Heart left ventricle (tissue), 16 donors: ENCODE data around the gene GALNT14. TPM values are rescaled to one million over a fixed set of nuclear protein-coding genes. Genes with fewer than 3 reads are reported as not detected.

Source experiments
- ATAC-seq, 4 donors: fragments of 200-7000 bp; cut with Tn5 transposase; one replicate each; pipeline ENCODE4 v1.9.1; 2020 to 2022; ENCODE audit warnings: moderate library complexity in 4 of 4, mild to moderate bottlenecking in 3 of 4, moderate number of reproducible peaks in 1 of 4
- DNase-seq, 5 donors: peaks; one replicate each; pipeline ENCODE4 v3.0.0-alpha.2; 2020
- H3K27ac ChIP-seq, 12 donors: fragments of 200-600 bp; sonication (generic) in 4 of 12; one replicate each; pipeline versions ENCODE4 v1.5.0 to v1.8.0; 2016 to 2022; ENCODE audit warnings: mild to moderate bottlenecking in 2 of 12
- H3K27me3 ChIP-seq, 9 donors: fragments of 200-600 bp; sonication (generic) in 2 of 9; one replicate each; pipeline versions ENCODE4 v1.5.1 to v1.8.0; 2016 to 2022; ENCODE audit warnings: mild to moderate bottlenecking in 3 of 9
- H3K36me3 ChIP-seq, 9 donors: fragments of 200-600 bp; sonication (generic) in 2 of 9; one replicate each; pipeline versions ENCODE4 v1.5.0 to v1.8.0; 2018 to 2022; ENCODE audit warnings: mild to moderate bottlenecking in 2 of 9
- H3K4me1 ChIP-seq, 12 donors: fragments of 200-600 bp; sonication (generic) in 4 of 12; one replicate each; pipeline versions ENCODE4 v1.5.0 to v1.8.0; 2016 to 2022; ENCODE audit warnings: mild to moderate bottlenecking in 3 of 12
- H3K4me3 ChIP-seq, 12 donors: fragments of 200-600 bp; sonication (generic) in 4 of 12; one replicate each; pipeline versions ENCODE4 v1.5.0 to v1.8.0; 2017 to 2022; ENCODE audit warnings: mild to moderate bottlenecking in 9 of 12, moderate library complexity in 4 of 12
- H3K9me3 ChIP-seq, 12 donors: fragments of 200-600 bp; sonication (generic) in 4 of 12; one replicate each; pipeline versions ENCODE4 v1.5.0 to v1.8.0; 2016 to 2022; ENCODE audit warnings: mild to moderate bottlenecking in 1 of 12
- CTCF ChIP-seq, 12 donors: fragments of 200-600 bp; sonication (generic) in 4 of 12; IDR thresholded peaks; one replicate each; pipeline versions ENCODE4 v1.5.0 to v1.8.0; 2018 to 2022; ENCODE audit warnings: antibody characterized with exemption in 12 of 12, mild to moderate bottlenecking in 5 of 12
- POLR2A ChIP-seq, 2 donors: fragments of 450-650 bp; IDR thresholded peaks; one replicate each; pipeline ENCODE4 v1.6.1; 2017; ENCODE audit warnings: antibody characterized with exemption in 2 of 2, mild to moderate bottlenecking in 2 of 2, moderate library complexity in 2 of 2
- WGBS, 4 donors: extraction: QIAGEN DNeasy Blood & Tissue Kit in 2 of 4; methylation state at CpG; one replicate each; pipeline versions ENCODE4 v1.1.5 to v1.1.7; 2013 to 2018; 5-methylcytosine and 5-hydroxymethylcytosine counted together
- intact Hi-C, 10 donors: fragments of 100-400 bp; cut with DNase I; formaldehyde crosslinking; loops; one replicate each; pipeline versions ENCODE4 v1.11.1 to v1.14.2; 2022
- polyA plus RNA-seq, 2 donors: library from polyadenylated mRNA; stranded (reverse); fragments of 200-250 nt; gene quantifications; one replicate each; pipeline ENCODE4 v1.2.3, GENCODE V29; 2013
- total RNA-seq, 9 donors: library from RNA; depleted of rRNA in 2 of 9; stranded (reverse); fragments of >200 nt in 2 of 9; fragmentation: NEBNext Ultra II Directional in 3 of 9; extraction: Animal tissue kit (Norgen Biotek cat#: 25700) in 3 of 9; gene quantifications; one replicate each; pipeline versions ENCODE4 v1.1.0 to v1.2.4, GENCODE V29; 2016 to 2023
- donor health status: ischemic (EF 13 %, LVEDD 7.1; RV severe dilation, severe dysfunction).
- donor health status: healthy with polysubstance abuse.
- donor health status: DM: no; HTN: yes; CAD: no.
- donor health status: DM: no; HTN: no; CAD: no.
- donor health status: ischemic (EF 25% LVEDD 6.9; RV normal size, moderate dysfunction).
- donor health status: ischemic (EF 25% LVEDD 5.7; RV mildly dilated, moderate dysfunction).
- donor health status: healthy.
- donor health status: DM: yes; HTN: yes; CAD: no.
- donor health status: ischemic (EF 35%, LVEDD 5.7; RV mildly dilated, moderate dysfunction).
- donor health status: nonischemic (EF 11% LVEDD 7.7; RV severe dilation, severe dysfunction).
- donor health status: DM: yes; HTN: yes; CAD: no.
- donor health status: PGD.
- donor health status: ischemic (EF 29% LVEDD 5.4; RV normal size, mild dysfunction).
- donor health status: nonischemic (EF 23%, LVEDD 6.1; RV moderate dilation, normal function).

GALNT14 gene
- total and polyA plus RNA-seq, 11 donors, result 0.29 to 2.4 (median 1.0) TPM; not detected in 2

- peaks cover 0 to 33% (median 8%) of the 10 kb centered on the region in 12 donors for H3K4me1 ChIP-seq
- peak overlapping the region in 1 of 12 donors; percentile 5 for H3K27ac ChIP-seq
- 25 to 50% (median 27%) methylated on average over 2 of the region's 2 CpGs for WGBS, 4 donors
- H3K4me3 ChIP-seq, result no peak overlapping the region
- intact Hi-C loops, result no loop called here
- DNase-seq (peak in 1 of 5 donors; percentile 25), ATAC-seq (peak in 3 of 4 donors; percentile 58 to 66 (median 61))
- no peaks in the 10 kb centered on the region for H3K9me3 ChIP-seq
- no peak for TF ChIP-seq CTCF (IDR thresholded peaks at IDR 0.05)
- TF ChIP-seq POLR2A (IDR thresholded peaks at IDR 0.05), result no peak
- no peaks in the 10 kb centered on the region for H3K36me3 ChIP-seq
- H3K27me3 ChIP-seq, result no peaks in the 10 kb centered on the region
Measured at GRCh38 chr2:30950339-30950738, 187.9 kb downstream of the GALNT14 start.

- H3K27ac ChIP-seq, result peak overlapping the region in 1 of 12 donors; percentile 4
- peaks cover 0 to 33% (median 8%) of the 10 kb centered on the region in 12 donors for H3K4me1 ChIP-seq
- no peaks in the 10 kb centered on the region for H3K36me3 ChIP-seq
- no peaks in the 10 kb centered on the region for H3K9me3 ChIP-seq
- ATAC-seq (no peak), DNase-seq (no peak)
- 78 to 96% (median 84%) methylated on average over 4 of the region's 4 CpGs for WGBS, 4 donors
- intact Hi-C loops, result no loop called here
- TF ChIP-seq POLR2A (IDR thresholded peaks at IDR 0.05) (no peak), CTCF (IDR thresholded peaks at IDR 0.05) (no peak)
- no peaks in the 10 kb centered on the region for H3K27me3 ChIP-seq
- H3K4me3 ChIP-seq, result no peak overlapping the region
Measured at GRCh38 chr2:30949435-30949834, 188.8 kb downstream of the GALNT14 start.

GRCh38 chr2:30948857-30949256 lies 189.4 kb downstream of the GALNT14 start:
- Histone ChIP-seq H3K27me3 (no peaks in the 10 kb centered on the region), H3K36me3 (no peaks in the 10 kb centered on the region), H3K27ac (no peak overlapping the region), H3K9me3 (no peaks in the 10 kb centered on the region), H3K4me3 (no peak overlapping the region), H3K4me1 (peaks cover 0 to 33% (median 8%) of the 10 kb centered on the region in 12 donors)
- DNase-seq (no peak), ATAC-seq (peak in 1 of 4 donors; percentile 56)
- intact Hi-C loops, result no loop called here
- 48 to 74% (median 66%) methylated on average over 2 of the region's 2 CpGs for WGBS, 4 donors
- no peak for TF ChIP-seq CTCF (IDR thresholded peaks at IDR 0.05)
- TF ChIP-seq POLR2A (IDR thresholded peaks at IDR 0.05), result no peak

GRCh38 chr2:30948130-30948529 lies 190.1 kb downstream of the GALNT14 start:
- intact Hi-C loops, result no loop called here
- ATAC-seq (no peak), DNase-seq (no peak)
- peaks cover 0 to 33% (median 8%) of the 10 kb centered on the region in 12 donors for H3K4me1 ChIP-seq
- H3K36me3 ChIP-seq, result no peaks in the 10 kb centered on the region
- 80 to 92% (median 86%) methylated on average over 1 of the region's 1 CpG for WGBS, 4 donors
- no peak overlapping the region for H3K4me3 ChIP-seq
- TF ChIP-seq POLR2A (IDR thresholded peaks at IDR 0.05), result no peak
- TF ChIP-seq CTCF (IDR thresholded peaks at IDR 0.05), result no peak
- H3K27ac ChIP-seq, result no peak overlapping the region
- H3K9me3 ChIP-seq, result no peaks in the 10 kb centered on the region
- no peaks in the 10 kb centered on the region for H3K27me3 ChIP-seq
